ENCODE data around the gene CALML4.
"Not testable (repeated sequence)": the region's sequence is repeated elsewhere in the genome, so short reads cannot be mapped to it uniquely, and the experiment has no call there.

The CALML4 gene

GRCh38 chr15:68231102-68231818 is 26.1 kb upstream of the CALML4 start:
- DNase-seq (ENCODE audit: low spot score in 2 of 2) (no peak), ATAC-seq (replicated peaks; ENCODE audit: extremely low read depth, poor library complexity, severe bottlenecking) (no peak)
- Mint-ChIP-seq H3K9me3 (no peaks in the 10 kb centered on the region), H3K36me3 (ENCODE audit: insufficient read depth) (peaks cover 2% of the 10 kb centered on the region), H3K4me1 (peaks cover 31% of the 10 kb centered on the region), H3K4me3 (peak overlapping the region; percentile 52), H3K27me3 (peaks cover 21% of the 10 kb centered on the region), H3K27ac (ENCODE audit: low read depth) (no peak overlapping the region)

GRCh38 chr15:68230157-68231100 is 25.3 kb upstream of the CALML4 start:
- Mint-ChIP-seq H3K4me1 (peaks cover 31% of the 10 kb centered on the region), H3K4me3 (peak overlapping the region; percentile 77), H3K27me3 (peaks cover 21% of the 10 kb centered on the region), H3K27ac (ENCODE audit: low read depth) (peak overlapping the region; percentile 36), H3K9me3 (no peaks in the 10 kb centered on the region), H3K36me3 (ENCODE audit: insufficient read depth) (peaks cover 2% of the 10 kb centered on the region)
- DNase-seq (ENCODE audit: low spot score in 2 of 2) = no peak
- ATAC-seq (replicated peaks; ENCODE audit: extremely low read depth, poor library complexity, severe bottlenecking) = no peak

GRCh38 chr15:68229386-68230156 is 24.4 kb upstream of the CALML4 start, which contains the start of gene CLN6:
CLN6 (minus strand) TSS chr15:68229728; CDS start chr15:68229584, 144 bp downstream.
- Mint-ChIP-seq H3K4me1 (peaks cover 38% of the 10 kb centered on the region), H3K36me3 (ENCODE audit: insufficient read depth) (peaks cover 2% of the 10 kb centered on the region), H3K27ac (ENCODE audit: low read depth) (peak within 1 kb of the TSS; percentile 82), H3K4me3 (peak within 1 kb of the TSS; percentile 77), H3K27me3 (peaks cover 16% of the 10 kb centered on the region), H3K9me3 (no peaks in the 10 kb centered on the region)
- ATAC-seq (replicated peaks; ENCODE audit: extremely low read depth, poor library complexity, severe bottlenecking) = peak; percentile 83
- DNase-seq (ENCODE audit: low spot score in 2 of 2) = peak; percentile 64 to 70

- ATAC-seq (replicated peaks; ENCODE audit: extremely low read depth, poor library complexity, severe bottlenecking) (no peak), DNase-seq (ENCODE audit: low spot score in 2 of 2) (no peak)
- Mint-ChIP-seq H3K27me3 (peaks cover 10% of the 10 kb centered on the region), H3K27ac (ENCODE audit: low read depth) (peak overlapping the region; percentile 82), H3K9me3 (no peaks in the 10 kb centered on the region), H3K4me3 (peak overlapping the region; percentile 77), H3K36me3 (ENCODE audit: insufficient read depth) (peaks cover 2% of the 10 kb centered on the region), H3K4me1 (peaks cover 39% of the 10 kb centered on the region)
These were observed 23.8 kb upstream of the CALML4 start for GRCh38 chr15:68228971-68229385.

GRCh38 chr15:68228143-68228970 is 23.2 kb upstream of the CALML4 start:
- H3K27ac Mint-ChIP-seq (ENCODE audit: low read depth) = peak overlapping the region; percentile 82
- H3K4me1 Mint-ChIP-seq = peaks cover 39% of the 10 kb centered on the region
- DNase-seq (ENCODE audit: low spot score in 2 of 2) (no peak), ATAC-seq (replicated peaks; ENCODE audit: extremely low read depth, poor library complexity, severe bottlenecking) (no peak)
- no peaks in the 10 kb centered on the region for H3K9me3 Mint-ChIP-seq
- peak overlapping the region; percentile 77 for H3K4me3 Mint-ChIP-seq
- H3K36me3 Mint-ChIP-seq (ENCODE audit: insufficient read depth) = peaks cover 2% of the 10 kb centered on the region
- peaks cover 4% of the 10 kb centered on the region for H3K27me3 Mint-ChIP-seq

- Mint-ChIP-seq H3K4me1 (peaks cover 39% of the 10 kb centered on the region), H3K27ac (ENCODE audit: low read depth) (no peak overlapping the region), H3K36me3 (ENCODE audit: insufficient read depth) (peaks cover 2% of the 10 kb centered on the region), H3K4me3 (peak overlapping the region; percentile 54), H3K27me3 (no peaks in the 10 kb centered on the region), H3K9me3 (no peaks in the 10 kb centered on the region)
- ATAC-seq (replicated peaks; ENCODE audit: extremely low read depth, poor library complexity, severe bottlenecking) (no peak), DNase-seq (ENCODE audit: low spot score in 2 of 2) (no peak)
These were observed 22.6 kb upstream of the CALML4 start for GRCh38 chr15:68227643-68228142.

- H3K4me3 Mint-ChIP-seq; H3K36me3 Mint-ChIP-seq (ENCODE audit: insufficient read depth); H3K9me3 Mint-ChIP-seq; H3K27ac Mint-ChIP-seq (ENCODE audit: low read depth); ATAC-seq (replicated peaks; ENCODE audit: extremely low read depth, poor library complexity, severe bottlenecking); DNase-seq (ENCODE audit: low spot score in 2 of 2); H3K27me3 Mint-ChIP-seq: not testable (repeated sequence)
- H3K4me1 Mint-ChIP-seq = peaks cover 33% of the 10 kb centered on the region
These were observed 20.3 kb upstream of the CALML4 start for GRCh38 chr15:68225442-68225841.

GRCh38 chr15:68224546-68225250 is 19.6 kb upstream of the CALML4 start:
- H3K9me3 Mint-ChIP-seq = no peaks in the 10 kb centered on the region
- H3K4me1 Mint-ChIP-seq = peaks cover 27% of the 10 kb centered on the region
- no peak overlapping the region for H3K27ac Mint-ChIP-seq (ENCODE audit: low read depth)
- DNase-seq (ENCODE audit: low spot score in 2 of 2) (no peak), ATAC-seq (replicated peaks; ENCODE audit: extremely low read depth, poor library complexity, severe bottlenecking) (no peak)
- no peaks in the 10 kb centered on the region for H3K27me3 Mint-ChIP-seq
- H3K4me3 Mint-ChIP-seq = no peak overlapping the region
- no peaks in the 10 kb centered on the region for H3K36me3 Mint-ChIP-seq (ENCODE audit: insufficient read depth)

- no peaks in the 10 kb centered on the region for H3K27me3 Mint-ChIP-seq
- H3K4me3 Mint-ChIP-seq = no peak overlapping the region
- peaks cover 26% of the 10 kb centered on the region for H3K4me1 Mint-ChIP-seq
- H3K9me3 Mint-ChIP-seq = no peaks in the 10 kb centered on the region
- no peaks in the 10 kb centered on the region for H3K36me3 Mint-ChIP-seq (ENCODE audit: insufficient read depth)
- DNase-seq (ENCODE audit: low spot score in 2 of 2) (no peak), ATAC-seq (replicated peaks; ENCODE audit: extremely low read depth, poor library complexity, severe bottlenecking) (no peak)
- H3K27ac Mint-ChIP-seq (ENCODE audit: low read depth) = no peak overlapping the region
These were observed 19.0 kb upstream of the CALML4 start for GRCh38 chr15:68224108-68224507.

- DNase-seq (ENCODE audit: low spot score in 2 of 2) = no peak
- H3K4me1 Mint-ChIP-seq = peaks cover 18% of the 10 kb centered on the region
- no peaks in the 10 kb centered on the region for H3K27me3 Mint-ChIP-seq
- peaks cover 1% of the 10 kb centered on the region for H3K36me3 Mint-ChIP-seq (ENCODE audit: insufficient read depth)
- no peak overlapping the region for H3K4me3 Mint-ChIP-seq
- ATAC-seq (replicated peaks; ENCODE audit: extremely low read depth, poor library complexity, severe bottlenecking) = no peak
- no peak overlapping the region for H3K27ac Mint-ChIP-seq (ENCODE audit: low read depth)
- no peaks in the 10 kb centered on the region for H3K9me3 Mint-ChIP-seq
These were observed 18.0 kb upstream of the CALML4 start for GRCh38 chr15:68223171-68223570.

- not testable (repeated sequence) for ATAC-seq (replicated peaks; ENCODE audit: extremely low read depth, poor library complexity, severe bottlenecking); DNase-seq (ENCODE audit: low spot score in 2 of 2); H3K27ac Mint-ChIP-seq (ENCODE audit: low read depth); H3K36me3 Mint-ChIP-seq (ENCODE audit: insufficient read depth); H3K27me3 Mint-ChIP-seq; H3K9me3 Mint-ChIP-seq; H3K4me3 Mint-ChIP-seq
- H3K4me1 Mint-ChIP-seq = peaks cover 11% of the 10 kb centered on the region
These were observed 17.3 kb upstream of the CALML4 start for GRCh38 chr15:68222432-68222743.
